Fibroblast of lung (primary cell): ENCODE results near the gene RRAGA.

Experiments used
- EZH2 ChIP-seq: IDR thresholded peaks from 2 replicates; pipeline ENCODE4 v1.5.1; 2012; ENCODE audit warnings: low read length, control low read depth, mild to moderate bottlenecking; ENCODE audit errors: missing control alignments
- TF ChIP-seq, protein P1 (sequence below), 2 donors: IDR thresholded peaks in 1 of 2; conservative IDR thresholded peaks in 1 of 2; 1 replicate in 1 of 2; 2 replicates in 1 of 2; pipeline ENCODE4 v1.5.1; 2011 to 2012; ENCODE audit warnings: low read length in 2 of 2, control low read depth in 1 of 2, inconsistent platforms in 1 of 2, low read depth in 1 of 2, mild to moderate bottlenecking in 1 of 2

GRCh38 chr9:19033015-19033414 is 16.2 kb upstream of the RRAGA start, which contains the start of gene SAXO1:
- TF ChIP-seq, protein P1, sequence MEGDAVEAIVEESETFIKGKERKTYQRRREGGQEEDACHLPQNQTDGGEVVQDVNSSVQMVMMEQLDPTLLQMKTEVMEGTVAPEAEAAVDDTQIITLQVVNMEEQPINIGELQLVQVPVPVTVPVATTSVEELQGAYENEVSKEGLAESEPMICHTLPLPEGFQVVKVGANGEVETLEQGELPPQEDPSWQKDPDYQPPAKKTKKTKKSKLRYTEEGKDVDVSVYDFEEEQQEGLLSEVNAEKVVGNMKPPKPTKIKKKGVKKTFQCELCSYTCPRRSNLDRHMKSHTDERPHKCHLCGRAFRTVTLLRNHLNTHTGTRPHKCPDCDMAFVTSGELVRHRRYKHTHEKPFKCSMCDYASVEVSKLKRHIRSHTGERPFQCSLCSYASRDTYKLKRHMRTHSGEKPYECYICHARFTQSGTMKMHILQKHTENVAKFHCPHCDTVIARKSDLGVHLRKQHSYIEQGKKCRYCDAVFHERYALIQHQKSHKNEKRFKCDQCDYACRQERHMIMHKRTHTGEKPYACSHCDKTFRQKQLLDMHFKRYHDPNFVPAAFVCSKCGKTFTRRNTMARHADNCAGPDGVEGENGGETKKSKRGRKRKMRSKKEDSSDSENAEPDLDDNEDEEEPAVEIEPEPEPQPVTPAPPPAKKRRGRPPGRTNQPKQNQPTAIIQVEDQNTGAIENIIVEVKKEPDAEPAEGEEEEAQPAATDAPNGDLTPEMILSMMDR (conservative IDR thresholded peaks at IDR 0.05 in 1 of 2, IDR thresholded peaks at IDR 0.05 in 1 of 2; ENCODE audit: low read depth in 1 of 2, low read length in 2 of 2): no peak
- no peak for TF ChIP-seq EZH2
